MCF 10A (cell line): ENCODE data around the gene ZDHHC18. TPM values are rescaled to one million over a fixed set of nuclear protein-coding genes. Genes with fewer than 3 reads are reported as not detected.

Experiments used
- BruUV-seq: library from RNA; stranded (reverse); fragments of 400-500 nt; replicated peaks from 2 replicates; lab custom pipeline; 2021; lab: Mats Ljungman, UMichigan
- CTCF ChIA-PET: fragments of 300-600 bp; sonication (Branson Sonifier 250); formaldehyde crosslinking; extraction: SDS; loops from one replicate; lab custom pipeline; 2021; ENCODE audit warnings: antibody characterized with exemption, inconsistent platforms; lab: Yijun Ruan, JAX
- POLR2A ChIA-PET: fragments of 300-600, 350-650 bp; sonication (Branson Sonifier 250); formaldehyde crosslinking; extraction: SDS; loops from one replicate; lab custom pipeline; 2020; ENCODE audit warnings: antibody characterized with exemption, inconsistent platforms; lab: Yijun Ruan, JAX
- DNase-seq: peaks from one replicate; pipeline ENCODE4 v3.0.0-alpha.2; 2018; ENCODE audit not compliant: unreplicated experiment
- H3K27ac Mint-ChIP-seq: one replicate; pipeline ENCODE4 v1.8.0; 2022; ENCODE audit warnings: mild to moderate bottlenecking, low read depth, mixed read lengths; ENCODE audit not compliant: unreplicated experiment
- H3K27me3 Mint-ChIP-seq: one replicate; pipeline ENCODE4 v1.8.0; 2022; ENCODE audit warnings: mixed read lengths; ENCODE audit not compliant: insufficient read depth, unreplicated experiment
- H3K36me3 Mint-ChIP-seq: one replicate; pipeline ENCODE4 v1.8.0; 2022; ENCODE audit warnings: mild to moderate bottlenecking, moderate library complexity, mixed read lengths; ENCODE audit not compliant: insufficient read depth, unreplicated experiment
- H3K4me1 Mint-ChIP-seq: one replicate; pipeline ENCODE4 v1.8.0; 2022; ENCODE audit warnings: mixed read lengths; ENCODE audit not compliant: insufficient read depth, unreplicated experiment
- H3K4me3 Mint-ChIP-seq: one replicate; pipeline ENCODE4 v1.8.0; 2022; ENCODE audit warnings: mild to moderate bottlenecking, moderate library complexity, mixed read lengths; ENCODE audit not compliant: unreplicated experiment
- H3K9me3 Mint-ChIP-seq: one replicate; pipeline ENCODE4 v1.8.0; 2022; ENCODE audit warnings: mixed read lengths; ENCODE audit not compliant: unreplicated experiment
- intact Hi-C: fragments of 100-400 bp; cut with micrococcal nuclease; formaldehyde crosslinking; loops from 2 replicates; pipeline ENCODE4 v1.14.1; 2022
- total RNA-seq: library from RNA; stranded (reverse); gene quantifications from 2 replicates; pipeline ENCODE4 v1.2.3, GENCODE V29; 2022
- TF ChIP-seq, protein P1 (sequence below): fragments of 200-600 bp; IDR thresholded peaks from one replicate; pipeline ENCODE4 v1.8.0; 2022; ENCODE audit warnings: antibody characterized with exemption, mild to moderate bottlenecking; ENCODE audit not compliant: unreplicated experiment

The ZDHHC18 gene
- total RNA-seq, 1 experiment from 2014 or later = 14.0 TPM

DNA sequence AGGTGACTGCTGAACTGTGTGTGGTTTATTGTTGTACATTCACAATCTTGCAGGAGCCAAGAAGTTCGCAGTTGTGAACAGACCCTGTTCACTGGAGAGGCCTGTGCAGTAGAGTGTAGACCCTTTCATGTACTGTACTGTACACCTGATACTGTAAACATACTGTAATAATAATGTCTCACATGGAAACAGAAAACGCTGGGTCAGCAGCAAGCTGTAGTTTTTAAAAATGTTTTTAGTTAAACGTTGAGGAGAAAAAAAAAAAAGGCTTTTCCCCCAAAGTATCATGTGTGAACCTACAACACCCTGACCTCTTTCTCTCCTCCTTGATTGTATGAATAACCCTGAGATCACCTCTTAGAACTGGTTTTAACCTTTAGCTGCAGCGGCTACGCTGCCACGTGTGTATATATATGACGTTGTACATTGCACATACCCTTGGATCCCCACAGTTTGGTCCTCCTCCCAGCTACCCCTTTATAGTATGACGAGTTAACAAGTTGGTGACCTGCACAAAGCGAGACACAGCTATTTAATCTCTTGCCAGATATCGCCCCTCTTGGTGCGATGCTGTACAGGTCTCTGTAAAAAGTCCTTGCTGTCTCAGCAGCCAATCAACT, 45.2 kb upstream of the ZDHHC18 start:
- H3K36me3 Mint-ChIP-seq = peaks cover 65% of the 10 kb centered on the region
- H3K27me3 Mint-ChIP-seq = no peaks in the 10 kb centered on the region
- CTCF ChIA-PET = interaction anchor here (0.7 to 1.6 kb wide), 3 partner anchors 169 to 243 kb away, joined by 3 to 11 read pairs (median 6); no protein-coding TSS in a partner anchor
- intact Hi-C loops = no loop called here
- H3K4me1 Mint-ChIP-seq = peaks cover 30% of the 10 kb centered on the region
- no peak overlapping the region for H3K4me3 Mint-ChIP-seq
- BruUV-seq = TSS peak; percentile 15
- no peaks in the 10 kb centered on the region for H3K9me3 Mint-ChIP-seq
- DNase-seq = no peak
- POLR2A ChIA-PET = interaction anchor here (0.6 to 1.2 kb wide), 3 partner anchors 9 to 413 kb away, joined by 3 to 6 read pairs (median 4); no protein-coding TSS in a partner anchor
- TF ChIP-seq, protein P1, sequence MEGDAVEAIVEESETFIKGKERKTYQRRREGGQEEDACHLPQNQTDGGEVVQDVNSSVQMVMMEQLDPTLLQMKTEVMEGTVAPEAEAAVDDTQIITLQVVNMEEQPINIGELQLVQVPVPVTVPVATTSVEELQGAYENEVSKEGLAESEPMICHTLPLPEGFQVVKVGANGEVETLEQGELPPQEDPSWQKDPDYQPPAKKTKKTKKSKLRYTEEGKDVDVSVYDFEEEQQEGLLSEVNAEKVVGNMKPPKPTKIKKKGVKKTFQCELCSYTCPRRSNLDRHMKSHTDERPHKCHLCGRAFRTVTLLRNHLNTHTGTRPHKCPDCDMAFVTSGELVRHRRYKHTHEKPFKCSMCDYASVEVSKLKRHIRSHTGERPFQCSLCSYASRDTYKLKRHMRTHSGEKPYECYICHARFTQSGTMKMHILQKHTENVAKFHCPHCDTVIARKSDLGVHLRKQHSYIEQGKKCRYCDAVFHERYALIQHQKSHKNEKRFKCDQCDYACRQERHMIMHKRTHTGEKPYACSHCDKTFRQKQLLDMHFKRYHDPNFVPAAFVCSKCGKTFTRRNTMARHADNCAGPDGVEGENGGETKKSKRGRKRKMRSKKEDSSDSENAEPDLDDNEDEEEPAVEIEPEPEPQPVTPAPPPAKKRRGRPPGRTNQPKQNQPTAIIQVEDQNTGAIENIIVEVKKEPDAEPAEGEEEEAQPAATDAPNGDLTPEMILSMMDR = no peak
- no peak overlapping the region for H3K27ac Mint-ChIP-seq

- no peak for DNase-seq
- Mint-ChIP-seq H3K27ac (peak overlapping the region; percentile 73), H3K36me3 (peaks cover 59% of the 10 kb centered on the region), H3K9me3 (no peaks in the 10 kb centered on the region), H3K27me3 (no peaks in the 10 kb centered on the region), H3K4me3 (no peak overlapping the region), H3K4me1 (peaks cover 42% of the 10 kb centered on the region)
- POLR2A ChIA-PET = interaction anchor here (0.8 to 1.0 kb wide), 2 partner anchors 90 kb away, joined by 3 read pairs; no protein-coding TSS in a partner anchor
- no TSS peak for BruUV-seq
- CTCF ChIA-PET = no interaction called here
- TF ChIP-seq, protein P1 = no peak
- intact Hi-C loops = no loop called here
These were observed 43.8 kb upstream of the ZDHHC18 start for GRCh38 chr1:26782521-26783212.

- Mint-ChIP-seq H3K36me3 (peaks cover 50% of the 10 kb centered on the region), H3K27ac (no peak overlapping the region), H3K4me1 (peaks cover 45% of the 10 kb centered on the region), H3K9me3 (no peaks in the 10 kb centered on the region), H3K27me3 (no peaks in the 10 kb centered on the region), H3K4me3 (no peak overlapping the region)
- BruUV-seq = no TSS peak
- ChIA-PET POLR2A (interaction anchor here (0.8 to 3.2 kb wide), 6 partner anchors 15 to 117 kb away, joined by 3 to 12 read pairs (median 4); partner anchors contain the start of gene GPATCH3), CTCF (interaction anchor here (1.1 kb wide), 1 partner anchor 179 kb away, joined by 3 read pairs; no protein-coding TSS in a partner anchor)
- DNase-seq = no peak
- TF ChIP-seq, protein P1 = no peak
- intact Hi-C loops = no loop called here
These were observed 42.9 kb upstream of the ZDHHC18 start for GRCh38 chr1:26783646-26784022.
